H9 (cell line): ENCODE data around the gene TCF7L2. TPM values are rescaled to one million over a fixed set of nuclear protein-coding genes. Genes with fewer than 3 reads are reported as not detected.

ENCODE experiments used
- DNase-seq: peaks from one replicate; pipeline ENCODE4 v3.0.0-alpha.2; 2017
- H2AFZ ChIP-seq: one replicate; pipeline ENCODE4 v1.6.1; 2013; ENCODE audit warnings: mild to moderate bottlenecking, low read length, control low read depth, moderate library complexity
- H2AK5ac ChIP-seq: 2 replicates; pipeline ENCODE4 v1.6.1; 2013; ENCODE audit warnings: low read length, control low read depth, mixed read lengths; ENCODE audit not compliant: insufficient read length
- H2BK120ac ChIP-seq: one replicate; pipeline ENCODE4 v1.6.1; 2013; ENCODE audit warnings: low read depth, mild to moderate bottlenecking, low read length, control low read depth, inconsistent platforms; ENCODE audit not compliant: poor library complexity, severe bottlenecking
- H2BK12ac ChIP-seq: 2 replicates; pipeline ENCODE4 v1.6.1; 2013; ENCODE audit warnings: low read length, control low read depth, mixed read lengths, low read depth; ENCODE audit not compliant: insufficient read length
- H2BK15ac ChIP-seq: 2 replicates; pipeline ENCODE4 v1.6.1; 2013; ENCODE audit warnings: low read depth, low read length, control low read depth
- H2BK20ac ChIP-seq: one replicate; pipeline ENCODE4 v1.6.1; 2013; ENCODE audit warnings: low read depth, mild to moderate bottlenecking, low read length, control low read depth, inconsistent platforms; ENCODE audit not compliant: poor library complexity, severe bottlenecking
- H2BK5ac ChIP-seq: 2 replicates; pipeline ENCODE4 v1.6.1; 2013; ENCODE audit warnings: low read length, control low read depth, mixed read lengths; ENCODE audit not compliant: insufficient read length
- H3K14ac ChIP-seq: 2 replicates; pipeline ENCODE4 v1.6.1; 2013; ENCODE audit warnings: low read length, control low read depth; ENCODE audit not compliant: insufficient read depth
- H3K18ac ChIP-seq: 2 replicates; pipeline ENCODE4 v1.6.1; 2013; ENCODE audit warnings: low read depth, mild to moderate bottlenecking, mixed read lengths, low read length, control low read depth; ENCODE audit not compliant: insufficient read length
- H3K23ac ChIP-seq: 2 replicates; pipeline ENCODE4 v1.6.1; 2013; ENCODE audit warnings: low read length, control low read depth, mixed read lengths, low read depth; ENCODE audit not compliant: insufficient read length
- H3K23me2 ChIP-seq: 2 replicates; pipeline ENCODE4 v1.6.1; 2013; ENCODE audit warnings: low read depth, mild to moderate bottlenecking, mixed read lengths, low read length, control low read depth; ENCODE audit not compliant: insufficient read length, poor library complexity, severe bottlenecking
- H3K27ac ChIP-seq: 2 replicates; pipeline ENCODE4 v1.5.1; 2013; ENCODE audit warnings: low read length, control low read depth, mixed read lengths, low read depth; ENCODE audit not compliant: insufficient read length
- H3K27me3 ChIP-seq: 2 replicates; pipeline ENCODE4 v1.6.1; 2013; ENCODE audit warnings: low read length, control low read depth, inconsistent platforms; ENCODE audit not compliant: insufficient read depth
- H3K4ac ChIP-seq: 2 replicates; pipeline ENCODE4 v1.6.1; 2013; ENCODE audit warnings: low read depth, mild to moderate bottlenecking, control low read depth, inconsistent platforms, low read length, moderate library complexity
- H3K4me1 ChIP-seq: 2 replicates; pipeline ENCODE4 v1.6.1; 2013; ENCODE audit warnings: low read length, control low read depth, inconsistent platforms; ENCODE audit not compliant: insufficient read depth
- H3K4me2 ChIP-seq: 2 replicates; pipeline ENCODE4 v1.6.1; 2013; ENCODE audit warnings: low read length, control low read depth, mixed read lengths; ENCODE audit not compliant: insufficient read length, insufficient read depth
- H3K56ac ChIP-seq: 2 replicates; pipeline ENCODE4 v1.6.1; 2013; ENCODE audit warnings: low read depth, mild to moderate bottlenecking, mixed read lengths, low read length, control low read depth; ENCODE audit not compliant: insufficient read length
- H3K79me1 ChIP-seq: 2 replicates; pipeline ENCODE4 v1.6.1; 2013; ENCODE audit warnings: low read depth, mild to moderate bottlenecking, moderate library complexity, low read length, control low read depth, inconsistent platforms; ENCODE audit not compliant: insufficient read depth, poor library complexity, severe bottlenecking
- H3K79me2 ChIP-seq: 2 replicates; pipeline ENCODE4 v1.6.1; 2013; ENCODE audit warnings: low read length, control low read depth, inconsistent platforms; ENCODE audit not compliant: insufficient read depth
- H3K9ac ChIP-seq: 2 replicates; pipeline ENCODE4 v1.6.1; 2013; ENCODE audit warnings: low read length, control low read depth, mixed read lengths; ENCODE audit not compliant: insufficient read length; ENCODE audit errors: extremely low read depth
- H3K9me3 ChIP-seq: one replicate; pipeline ENCODE4 v1.6.1; 2013; ENCODE audit warnings: low read depth, low read length, inconsistent platforms; ENCODE audit not compliant: control insufficient read depth
- H3T11ph ChIP-seq: one replicate; pipeline ENCODE4 v1.6.1; 2013; ENCODE audit warnings: mild to moderate bottlenecking, low read length, control low read depth, inconsistent platforms
- H4K20me1 ChIP-seq: one replicate; pipeline ENCODE4 v1.6.1; 2013; ENCODE audit not compliant: control insufficient read depth, insufficient read length, insufficient read depth
- H4K5ac ChIP-seq: 2 replicates; pipeline ENCODE4 v1.6.1; 2013; ENCODE audit warnings: low read depth, mild to moderate bottlenecking, mixed read lengths, low read length, control low read depth; ENCODE audit not compliant: insufficient read length
- H4K8ac ChIP-seq: replicated peaks from 2 replicates; pipeline ENCODE4 v1.6.1; 2013; ENCODE audit warnings: low read length, control low read depth, mixed read lengths, low read depth; ENCODE audit not compliant: insufficient read length
- H4K91ac ChIP-seq: 2 replicates; pipeline ENCODE4 v1.6.1; 2013; ENCODE audit warnings: low read depth, mild to moderate bottlenecking, moderate library complexity, mixed read lengths, low read length, control low read depth; ENCODE audit not compliant: insufficient read length
- H3K27ac Mint-ChIP-seq, 3 experiments: 2 replicates in 2 of 3; 3 replicates in 1 of 3; pipeline ENCODE4 v1.8.0; 2020 to 2021; ENCODE audit warnings: mixed read lengths in 3 of 3, mild to moderate bottlenecking in 1 of 3, moderate library complexity in 1 of 3
- H3K27me3 Mint-ChIP-seq: 2 replicates; pipeline ENCODE4 v1.8.0; 2021; ENCODE audit warnings: low read depth, mild to moderate bottlenecking, moderate library complexity, mixed read lengths
- H3K36me3 Mint-ChIP-seq, 3 experiments: 2 replicates in 2 of 3; 3 replicates in 1 of 3; pipeline ENCODE4 v1.8.0; 2020 to 2021; ENCODE audit warnings: low read depth in 3 of 3, mixed read lengths in 3 of 3; ENCODE audit not compliant: insufficient read depth in 1 of 3
- H3K4me1 Mint-ChIP-seq, 2 experiments: 2 replicates each; pipeline ENCODE4 v1.8.0; 2020; ENCODE audit warnings: mixed read lengths in 2 of 2
- H3K4me3 Mint-ChIP-seq, 2 experiments: 2 replicates in 1 of 2; 3 replicates in 1 of 2; pipeline ENCODE4 v1.8.0; 2020 to 2021; ENCODE audit warnings: mild to moderate bottlenecking in 2 of 2, mixed read lengths in 2 of 2, moderate library complexity in 1 of 2
- H3K9me3 Mint-ChIP-seq, 2 experiments: 2 replicates in 1 of 2; 3 replicates in 1 of 2; pipeline ENCODE4 v1.8.0; 2020; ENCODE audit warnings: mild to moderate bottlenecking in 2 of 2, mixed read lengths in 2 of 2, moderate library complexity in 1 of 2
- CTCF ChIP-seq: fragments of 200-600 bp; sonication (generic); conservative IDR thresholded peaks from 3 replicates; pipeline ENCODE4 v1.8.0; 2021; ENCODE audit warnings: antibody characterized with exemption, mild to moderate bottlenecking
- WGBS: extraction: QIAGEN DNeasy Blood & Tissue Kit; methylation state at CpG from one replicate; pipeline ENCODE4 v1.1.7; 2013; ENCODE audit warnings: missing lambda C conversion rate, low lambda C conversion rate, mixed read lengths; ENCODE audit not compliant: insufficient read length; ENCODE audit errors: extremely low coverage; 5-methylcytosine and 5-hydroxymethylcytosine counted together
- total RNA-seq: library from RNA; stranded (reverse); gene quantifications from 2 replicates; pipeline ENCODE4 v1.2.1, GENCODE V29; 2021

TCF7L2 gene
- total RNA-seq, 1 experiment from 2014 or later: 71.1 TPM

- Mint-ChIP-seq H3K4me3 (no peak overlapping the region), H3K4me1 (peaks cover 44 to 48% of the 10 kb centered on the region in 2 experiments), H3K9me3 (no peaks in the 10 kb centered on the region), H3K27me3 (peaks cover 76% of the 10 kb centered on the region), H3K27ac (no peak overlapping the region), H3K36me3 (no peaks in the 10 kb centered on the region)
- Histone ChIP-seq H3T11ph (no peak overlapping the region), H4K5ac (no peak overlapping the region), H3K23ac (no peak overlapping the region), H3K9ac (no peak overlapping the region), H2BK5ac (no peak overlapping the region), H2BK12ac (no peak overlapping the region), H3K79me1 (no peaks in the 10 kb centered on the region), H2BK20ac (no peak overlapping the region), H3K56ac (no peak overlapping the region), H3K9me3 (no peaks in the 10 kb centered on the region), H3K14ac (no peak overlapping the region), H3K4ac (no peak overlapping the region), H2BK15ac (no peak overlapping the region), H3K27ac (no peak overlapping the region), H2AFZ (no peak overlapping the region), H4K91ac (no peak overlapping the region), H4K8ac (no peak overlapping the region), H3K4me2 (no peak overlapping the region), H4K20me1 (no peaks in the 10 kb centered on the region), H3K23me2 (no peaks in the 10 kb centered on the region), H3K27me3 (peaks cover 24% of the 10 kb centered on the region; the same call in 1 of the 2 replicates), H3K79me2 (no peaks in the 10 kb centered on the region), H2BK120ac (no peak overlapping the region), H2AK5ac (no peak overlapping the region), H3K4me1 (peaks cover 2% of the 10 kb centered on the region; the same call in 1 of the 2 replicates), H3K18ac (no peak overlapping the region)
- DNase-seq: no peak
- no CpG with 5 or more reads among the region's 7 CpGs for WGBS
- no peak for TF ChIP-seq CTCF
Observed at GRCh38 chr10:112914288-112914952, 35.6 kb upstream of the TCF7L2 start.
